Body of pancreas (tissue), 4 donors: ENCODE measurements around the gene IL34. TPM values are rescaled to one million over a fixed set of nuclear protein-coding genes. Genes with fewer than 3 reads are reported as not detected.
"Not testable (repeated sequence)": the region's sequence is repeated elsewhere in the genome, so short reads cannot be mapped to it uniquely, and the experiment has no call there.

Experiments used
- ATAC-seq: fragments of 150-250 bp; one replicate; pipeline ENCODE4 v1.9.1; 2016
- DNase-seq, 4 donors: peaks; one replicate each; pipeline ENCODE4 v3.0.0-alpha.2; 2019
- H3K27ac ChIP-seq, 4 donors: fragments of 200-600 bp; sonication (generic); 1 replicate in 3 of 4; 2 replicates in 1 of 4; pipeline versions ENCODE4 v1.5.1 to v1.6.1; 2016 to 2019; ENCODE audit warnings: mild to moderate bottlenecking in 1 of 4, mixed read lengths in 1 of 4, moderate library complexity in 1 of 4
- H3K27me3 ChIP-seq, 2 donors: fragments of 200-600 bp; sonication (generic); one replicate each; pipeline ENCODE4 v1.6.0; 2016; ENCODE audit warnings: mild to moderate bottlenecking in 1 of 2
- H3K36me3 ChIP-seq, 2 donors: fragments of 200-600 bp; sonication (generic); replicated peaks in 1 of 2; 2 replicates each; pipeline ENCODE4 v1.5.1; 2016; ENCODE audit warnings: low read depth in 2 of 2; ENCODE audit not compliant: insufficient read depth in 1 of 2
- H3K4me1 ChIP-seq: fragments of 200-600 bp; sonication (generic); one replicate; pipeline ENCODE4 v1.6.0; 2016
- H3K4me3 ChIP-seq, 2 donors: fragments of 200-600 bp; sonication (generic); 1 replicate in 1 of 2; 2 replicates in 1 of 2; pipeline ENCODE4 v1.5.1; 2016 to 2019
- H3K9me3 ChIP-seq, 3 donors: fragments of 200-600 bp; sonication (generic); 1 replicate in 2 of 3; 2 replicates in 1 of 3; pipeline ENCODE4 v1.5.1; 2016
- CTCF ChIP-seq, 7 experiments: fragments of 450-650 bp in 4 of 7; fragments of 200-600 bp in 3 of 7; sonication (generic) in 3 of 7; IDR thresholded peaks; one replicate each; pipeline ENCODE4 v1.5.1; 2016 to 2019; ENCODE audit warnings: antibody characterized with exemption in 7 of 7
- POLR2A ChIP-seq, 3 donors: fragments of 450-650 bp; IDR thresholded peaks; one replicate each; pipeline ENCODE4 v1.6.1; 2016; ENCODE audit warnings: antibody characterized with exemption in 3 of 3, mild to moderate bottlenecking in 2 of 3
- WGBS, 2 donors: methylation state at CpG; one replicate each; pipeline ENCODE4 v1.1.5; 2017; 5-methylcytosine and 5-hydroxymethylcytosine counted together
- intact Hi-C: fragments of 100-400 bp; cut with DNase I; formaldehyde crosslinking; loops from one replicate; pipeline ENCODE4 v1.15.1; 2023
- total RNA-seq, 2 donors: library from RNA; depleted of rRNA; stranded (reverse); fragments of >200 nt; gene quantifications; one replicate each; pipeline ENCODE4 v1.1.0, GENCODE V29; 2016

Gene IL34
- total RNA-seq, 2 donors from 2014 or later = 0.78 to 3.0 TPM

- no peaks in the 10 kb centered on the region for H3K9me3 ChIP-seq
- 73 to 94% methylated on average over 8 of the region's 8 CpGs for WGBS, 2 donors
- intact Hi-C loops = no loop called here
- no peaks in the 10 kb centered on the region for H3K27me3 ChIP-seq
- no peak overlapping the region for H3K27ac ChIP-seq
- no peaks in the 10 kb centered on the region for H3K36me3 ChIP-seq
- H3K4me1 ChIP-seq = peaks cover 11% of the 10 kb centered on the region
- DNase-seq (no peak), ATAC-seq (no peak)
- H3K4me3 ChIP-seq = no peak overlapping the region
- no peak for TF ChIP-seq CTCF (IDR thresholded peaks at IDR 0.05)
- no peak for TF ChIP-seq POLR2A (IDR thresholded peaks at IDR 0.05)
These were observed 33.4 kb upstream of the IL34 start for GRCh38 chr16:70612931-70613330.

GRCh38 chr16:70614208-70614951 lies 32.0 kb upstream of the IL34 start:
- intact Hi-C loops = no loop called here
- Histone ChIP-seq H3K27ac (no peak overlapping the region), H3K9me3 (no peaks in the 10 kb centered on the region), H3K27me3 (no peaks in the 10 kb centered on the region), H3K4me3 (no peak overlapping the region), H3K36me3 (no peaks in the 10 kb centered on the region), H3K4me1 (peaks cover 11% of the 10 kb centered on the region)
- TF ChIP-seq CTCF (IDR thresholded peaks at IDR 0.05) (no peak), POLR2A (IDR thresholded peaks at IDR 0.05) (no peak)
- DNase-seq (no peak), ATAC-seq (no peak)
- 30 to 39% methylated on average over 5 of the region's 5 CpGs for WGBS, 2 donors

GRCh38 chr16:70615945-70616344 lies 30.4 kb upstream of the IL34 start:
- no peak for DNase-seq
- intact Hi-C loops = no loop called here
- no peak for TF ChIP-seq POLR2A (IDR thresholded peaks at IDR 0.05)
- TF ChIP-seq CTCF (IDR thresholded peaks at IDR 0.05) = no peak
- 65 to 71% methylated on average over 5 of the region's 5 CpGs for WGBS, 2 donors
- no peaks in the 10 kb centered on the region for H3K27me3 ChIP-seq
- ATAC-seq = no peak
- no peaks in the 10 kb centered on the region for H3K9me3 ChIP-seq
- no peaks in the 10 kb centered on the region for H3K36me3 ChIP-seq
- peaks cover 11% of the 10 kb centered on the region for H3K4me1 ChIP-seq
- H3K27ac ChIP-seq = no peak overlapping the region
- no peak overlapping the region for H3K4me3 ChIP-seq

GRCh38 chr16:70621864-70622263 lies 24.5 kb upstream of the IL34 start:
- 85 to 90% methylated on average over 3 of the region's 3 CpGs for WGBS, 2 donors
- H3K4me3 ChIP-seq, ATAC-seq, DNase-seq, H3K36me3 ChIP-seq, H3K27ac ChIP-seq, H3K4me1 ChIP-seq, H3K27me3 ChIP-seq, H3K9me3 ChIP-seq, intact Hi-C loops: not testable (repeated sequence)

GRCh38 chr16:70627696-70628095 lies 18.7 kb upstream of the IL34 start:
- Histone ChIP-seq H3K4me1 (no peaks in the 10 kb centered on the region), H3K27me3 (no peaks in the 10 kb centered on the region), H3K4me3 (no peak overlapping the region), H3K36me3 (no peaks in the 10 kb centered on the region), H3K9me3 (no peaks in the 10 kb centered on the region), H3K27ac (no peak overlapping the region)
- 86 to 88% methylated on average over 3 of the region's 3 CpGs for WGBS, 2 donors
- intact Hi-C loops = no loop called here
- ATAC-seq (no peak), DNase-seq (no peak)
- TF ChIP-seq POLR2A (IDR thresholded peaks at IDR 0.05) = no peak
- no peak for TF ChIP-seq CTCF (IDR thresholded peaks at IDR 0.05)
